CD14-positive monocyte (primary cell): ENCODE measurements around the gene TAP2. TPM values are rescaled to one million over a fixed set of nuclear protein-coding genes. Genes with fewer than 3 reads are reported as not detected.

ENCODE experiments used
- DNase-seq, 3 donors: peaks; one replicate each; pipeline ENCODE4 v3.0.0-alpha.2; 2011 to 2022
- H2AFZ ChIP-seq: 2 replicates; pipeline ENCODE4 v1.6.0; 2012; ENCODE audit warnings: mild to moderate bottlenecking, low read depth, low read length, inconsistent platforms; ENCODE audit not compliant: insufficient read depth, poor library complexity, severe bottlenecking
- H3K27ac ChIP-seq, 2 donors: 1 replicate in 1 of 2; 2 replicates in 1 of 2; pipeline ENCODE4 v1.5.1; 2012 to 2013; ENCODE audit warnings: low read length in 2 of 2, control low read depth in 1 of 2, inconsistent platforms in 1 of 2, low read depth in 1 of 2, mild to moderate bottlenecking in 1 of 2
- H3K27me3 ChIP-seq, 2 donors: one replicate each; pipeline versions ENCODE4 v1.6.0 to v1.6.1; 2011 to 2013; ENCODE audit warnings: low read length in 2 of 2; ENCODE audit not compliant: control insufficient read depth in 2 of 2, insufficient read depth in 2 of 2
- H3K36me3 ChIP-seq, 2 donors: replicated peaks in 1 of 2; 1 replicate in 1 of 2; 2 replicates in 1 of 2; pipeline versions ENCODE4 v1.5.1 to v1.6.1; 2012 to 2013; ENCODE audit warnings: low read length in 2 of 2, control low read depth in 1 of 2, inconsistent platforms in 1 of 2, mild to moderate bottlenecking in 1 of 2; ENCODE audit not compliant: insufficient read depth in 2 of 2, control insufficient read depth in 1 of 2
- H3K4me1 ChIP-seq, 2 donors: 1 replicate in 1 of 2; 2 replicates in 1 of 2; pipeline versions ENCODE4 v1.5.1 to v1.6.1; 2012 to 2013; ENCODE audit warnings: low read length in 2 of 2, control low read depth in 1 of 2, inconsistent platforms in 1 of 2, mild to moderate bottlenecking in 1 of 2, moderate library complexity in 1 of 2; ENCODE audit not compliant: insufficient read depth in 2 of 2, control insufficient read depth in 1 of 2
- H3K4me2 ChIP-seq: replicated peaks from 2 replicates; pipeline ENCODE3; 2012; ENCODE audit warnings: low read length, moderate library complexity, mild to moderate bottlenecking; ENCODE audit not compliant: poor library complexity, severe bottlenecking; ENCODE audit errors: extremely low read depth
- H3K4me3 ChIP-seq, 3 experiments: fragments of 200-600 bp in 1 of 3; sonication (generic) in 1 of 3; replicated peaks in 1 of 3; 1 replicate in 2 of 3; 2 replicates in 1 of 3; pipeline ENCODE4 v1.5.1; 2011 to 2013; ENCODE audit warnings: low read length in 3 of 3, mild to moderate bottlenecking in 3 of 3, control low read depth in 2 of 3, low read depth in 2 of 3, inconsistent platforms in 1 of 3, moderate library complexity in 1 of 3
- H3K79me2 ChIP-seq: 2 replicates; pipeline ENCODE4 v1.6.0; 2012; ENCODE audit warnings: mild to moderate bottlenecking, control low read depth, inconsistent platforms, low read length, moderate library complexity; ENCODE audit not compliant: insufficient read depth
- H3K9ac ChIP-seq: 2 replicates; pipeline ENCODE4 v1.6.0; 2017; ENCODE audit warnings: low read length, mild to moderate bottlenecking; ENCODE audit not compliant: insufficient read depth, poor library complexity, severe bottlenecking
- H3K9me3 ChIP-seq, 2 donors: replicated peaks in 1 of 2; 1 replicate in 1 of 2; 2 replicates in 1 of 2; pipeline versions ENCODE4 v1.5.1 to v1.6.1; 2012 to 2013; ENCODE audit warnings: low read length in 2 of 2, control low read depth in 1 of 2; ENCODE audit not compliant: control insufficient read depth in 1 of 2, insufficient read depth in 1 of 2
- H4K20me1 ChIP-seq: 2 replicates; pipeline ENCODE4 v1.6.0; 2012; ENCODE audit warnings: mild to moderate bottlenecking, low read length, control low read depth, moderate library complexity; ENCODE audit not compliant: insufficient read depth
- H3K27ac Mint-ChIP-seq, 7 donors: one replicate each; pipeline ENCODE4 v1.8.0; 2020; ENCODE audit warnings: mild to moderate bottlenecking in 7 of 7, mixed read lengths in 7 of 7, moderate library complexity in 6 of 7, inconsistent platforms in 2 of 7
- H3K27me3 Mint-ChIP-seq, 3 donors: one replicate each; pipeline ENCODE4 v1.8.0; 2021 to 2022; ENCODE audit warnings: low read depth in 3 of 3, mild to moderate bottlenecking in 3 of 3, mixed read lengths in 3 of 3, moderate library complexity in 3 of 3, inconsistent platforms in 1 of 3
- H3K36me3 Mint-ChIP-seq, 2 donors: one replicate each; pipeline ENCODE4 v1.8.0; 2020; ENCODE audit warnings: mixed read lengths in 2 of 2, inconsistent platforms in 1 of 2, mild to moderate bottlenecking in 1 of 2
- H3K4me1 Mint-ChIP-seq: one replicate; pipeline ENCODE4 v1.8.0; 2020; ENCODE audit warnings: mild to moderate bottlenecking, mixed read lengths
- H3K4me3 Mint-ChIP-seq, 2 donors: one replicate each; pipeline ENCODE4 v1.8.0; 2020; ENCODE audit warnings: mild to moderate bottlenecking in 2 of 2, mixed read lengths in 2 of 2, moderate library complexity in 1 of 2
- H3K9me3 Mint-ChIP-seq, 7 donors: one replicate each; pipeline ENCODE4 v1.8.0; 2020 to 2022; ENCODE audit warnings: mixed read lengths in 7 of 7, mild to moderate bottlenecking in 6 of 7, moderate library complexity in 6 of 7, inconsistent platforms in 2 of 7
- WGBS: methylation state at CpG from one replicate; pipeline ENCODE4 v1.1.5; 2013; ENCODE audit warnings: missing lambda C conversion rate; ENCODE audit not compliant: insufficient coverage; 5-methylcytosine and 5-hydroxymethylcytosine counted together
- intact Hi-C, 2 donors: fragments of 100-400 bp; cut with micrococcal nuclease; formaldehyde crosslinking; loops; one replicate each; pipeline versions ENCODE4 v1.15.0 to v1.15.1; 2023
- polyA plus RNA-seq, 3 donors: library from polyadenylated mRNA; depleted of rRNA in 1 of 3; unstranded in 2 of 3; stranded (reverse) in 1 of 3; fragments of 300-500 nt in 2 of 3; fragments of >200 nt in 1 of 3; fragmentation: Illumina TruSeq in 2 of 3; gene quantifications; 1 replicate in 2 of 3; 2 replicates in 1 of 3; pipeline ENCODE4 v1.2.3, GENCODE V29; 2012 to 2021
- TF ChIP-seq, protein P1 (sequence below): fragments of 200-600 bp; IDR thresholded peaks from one replicate; pipeline ENCODE4 v1.8.0; 2022; ENCODE audit warnings: antibody characterized with exemption, mild to moderate bottlenecking

The TAP2 gene
- polyA plus RNA-seq, 3 donors = 12.6 to 48.7 (median 25.9) TPM

DNA sequence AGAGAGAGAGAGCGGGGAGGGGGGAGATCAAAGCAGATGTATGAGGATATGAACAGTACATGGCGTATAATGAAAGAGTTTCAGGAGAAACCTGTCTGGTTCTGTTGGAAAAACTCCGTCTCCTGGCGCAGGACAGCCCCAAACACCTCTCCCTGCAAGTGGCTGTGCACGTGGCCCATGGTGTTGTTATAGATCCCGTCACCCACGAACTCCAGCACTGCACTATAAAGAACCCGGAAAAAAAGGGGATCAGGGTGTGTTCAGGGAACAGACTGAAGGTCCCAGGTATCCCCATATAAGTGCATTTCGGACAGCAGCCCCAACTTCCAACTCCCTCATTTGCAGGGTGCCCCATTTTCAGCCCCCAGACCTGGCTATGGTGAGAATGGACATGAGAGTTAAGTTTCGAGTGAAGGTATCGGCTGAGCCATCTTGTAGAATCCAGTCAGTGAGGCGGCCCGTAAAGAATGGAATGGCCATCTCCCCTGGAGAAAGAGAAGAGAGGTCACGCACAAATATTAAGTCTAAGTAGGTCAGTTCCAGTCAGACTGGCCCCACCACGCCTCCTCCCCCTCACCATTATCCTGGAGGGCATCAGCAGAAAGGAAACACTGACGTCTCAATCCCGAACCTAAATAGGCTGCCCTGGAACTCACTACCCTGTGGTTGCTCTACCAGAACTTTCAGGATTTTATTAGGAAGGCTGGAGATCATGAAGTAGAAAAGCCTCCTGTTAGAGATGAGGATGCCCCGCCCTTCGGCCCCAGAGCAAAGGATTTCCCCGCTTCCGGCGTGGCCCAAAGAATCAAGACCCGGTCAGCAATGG, 13.7 kb upstream of the TAP2 start:
- TF ChIP-seq, protein P1, sequence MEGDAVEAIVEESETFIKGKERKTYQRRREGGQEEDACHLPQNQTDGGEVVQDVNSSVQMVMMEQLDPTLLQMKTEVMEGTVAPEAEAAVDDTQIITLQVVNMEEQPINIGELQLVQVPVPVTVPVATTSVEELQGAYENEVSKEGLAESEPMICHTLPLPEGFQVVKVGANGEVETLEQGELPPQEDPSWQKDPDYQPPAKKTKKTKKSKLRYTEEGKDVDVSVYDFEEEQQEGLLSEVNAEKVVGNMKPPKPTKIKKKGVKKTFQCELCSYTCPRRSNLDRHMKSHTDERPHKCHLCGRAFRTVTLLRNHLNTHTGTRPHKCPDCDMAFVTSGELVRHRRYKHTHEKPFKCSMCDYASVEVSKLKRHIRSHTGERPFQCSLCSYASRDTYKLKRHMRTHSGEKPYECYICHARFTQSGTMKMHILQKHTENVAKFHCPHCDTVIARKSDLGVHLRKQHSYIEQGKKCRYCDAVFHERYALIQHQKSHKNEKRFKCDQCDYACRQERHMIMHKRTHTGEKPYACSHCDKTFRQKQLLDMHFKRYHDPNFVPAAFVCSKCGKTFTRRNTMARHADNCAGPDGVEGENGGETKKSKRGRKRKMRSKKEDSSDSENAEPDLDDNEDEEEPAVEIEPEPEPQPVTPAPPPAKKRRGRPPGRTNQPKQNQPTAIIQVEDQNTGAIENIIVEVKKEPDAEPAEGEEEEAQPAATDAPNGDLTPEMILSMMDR = no peak
- Mint-ChIP-seq H3K9me3 (peaks cover 0 to 8% (median 3%) of the 10 kb centered on the region in 7 donors), H3K27ac (peak overlapping the region; percentile 96 to 100 (median 98)), H3K4me3 (peak overlapping the region; percentile 99 to 100), H3K36me3 (peaks cover 59 to 63% of the 10 kb centered on the region in 2 donors), H3K4me1 (peaks cover 69% of the 10 kb centered on the region), H3K27me3 (peaks cover 0 to 5% (median 1%) of the 10 kb centered on the region in 3 donors)
- DNase-seq = peak in 1 of 3 donors; percentile 41
- 51% methylated on average over 13 of the region's 23 CpGs for WGBS
- Histone ChIP-seq H3K27me3 (no peaks in the 10 kb centered on the region), H3K27ac (peak overlapping the region; percentile 93 to 99), H3K4me1 (peaks cover 42 to 61% of the 10 kb centered on the region in 2 donors), H4K20me1 (peaks cover 68% of the 10 kb centered on the region), H3K4me3 (peak overlapping the region; percentile 79 to 99 (median 98)), H3K4me2 (peak overlapping the region; percentile 96), H3K9ac (peak overlapping the region; percentile 92), H3K9me3 (no peaks in the 10 kb centered on the region), H2AFZ (peak overlapping the region; percentile 80), H3K79me2 (peaks cover 93% of the 10 kb centered on the region), H3K36me3 (peaks cover 46 to 67% of the 10 kb centered on the region in 2 donors)
- intact Hi-C loops = loop anchor here in 1 of 2 donors (2.0 kb wide), 1 partner anchor 13 kb away; the partner anchor contains the start of gene TAP2

DNA sequence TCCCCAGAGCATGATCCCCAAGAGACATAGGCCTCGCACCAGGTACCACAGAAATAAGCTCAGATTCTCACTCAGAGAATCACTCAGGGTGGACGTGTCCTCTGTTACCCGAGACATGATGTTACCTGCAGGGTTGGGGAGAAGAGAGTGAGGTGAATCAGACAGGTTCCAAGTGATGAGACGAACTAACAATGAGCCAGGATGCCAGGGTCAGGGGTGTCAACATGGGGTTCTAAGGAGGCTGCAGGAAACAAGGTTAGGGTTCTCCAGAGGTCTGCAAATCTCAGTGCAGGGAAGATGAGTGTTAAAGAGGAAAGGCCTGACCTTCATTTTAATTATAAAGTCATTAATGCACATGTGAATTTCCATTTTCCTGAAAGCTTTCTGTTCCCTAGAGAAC, 12.5 kb upstream of the TAP2 start:
- no peaks in the 10 kb centered on the region for H3K9me3 ChIP-seq
- H3K4me1 ChIP-seq = peaks cover 54 to 68% of the 10 kb centered on the region in 2 donors
- H3K4me2 ChIP-seq = peak overlapping the region; percentile 96
- H3K4me3 Mint-ChIP-seq = peak overlapping the region; percentile 4 to 59
- no peak overlapping the region for H2AFZ ChIP-seq
- H3K36me3 Mint-ChIP-seq = peaks cover 63 to 66% of the 10 kb centered on the region in 2 donors
- no peaks in the 10 kb centered on the region for H3K27me3 ChIP-seq
- H3K27ac Mint-ChIP-seq = peak overlapping the region in 2 of 7 donors; percentile 37 to 51
- no peak overlapping the region for H3K27ac ChIP-seq
- H3K9ac ChIP-seq = no peak overlapping the region
- peaks cover 77% of the 10 kb centered on the region for H3K4me1 Mint-ChIP-seq
- WGBS = 100% methylated on average over 2 of the region's 4 CpGs
- peaks cover 0 to 5% (median 1%) of the 10 kb centered on the region in 3 donors for H3K27me3 Mint-ChIP-seq
- intact Hi-C loops = no loop called here
- peaks cover 96% of the 10 kb centered on the region for H3K79me2 ChIP-seq
- H3K9me3 Mint-ChIP-seq = peaks cover 0 to 10% (median 3%) of the 10 kb centered on the region in 7 donors
- peaks cover 52 to 67% of the 10 kb centered on the region in 2 donors for H3K36me3 ChIP-seq
- TF ChIP-seq, protein P1 = no peak
- DNase-seq = no peak
- H3K4me3 ChIP-seq = peak overlapping the region in 1 of 3 experiments; percentile 98
- peaks cover 77% of the 10 kb centered on the region for H4K20me1 ChIP-seq
